Stimulated activated CD8-positive, alpha-beta memory T cell treated with anti-CD3 and anti-CD28 coated beads, Interleukin-7, amount 100 ng/mL, for 1 hour (primary cell): Measurements from ENCODE around the gene TSEN2.
"Not testable (repeated sequence)": the region's sequence is repeated elsewhere in the genome, so short reads cannot be mapped to it uniquely, and the experiment has no call there.

Experiments
- DNase-seq, 2 donors: peaks; one replicate each; pipeline ENCODE4 v3.0.0-alpha.2; 2020; ENCODE audit warnings: low read depth in 2 of 2

Gene TSEN2

GRCh38 chr3:12503126-12503957 lies 19.1 kb downstream of the TSEN2 start:
- no peak for DNase-seq

DNA sequence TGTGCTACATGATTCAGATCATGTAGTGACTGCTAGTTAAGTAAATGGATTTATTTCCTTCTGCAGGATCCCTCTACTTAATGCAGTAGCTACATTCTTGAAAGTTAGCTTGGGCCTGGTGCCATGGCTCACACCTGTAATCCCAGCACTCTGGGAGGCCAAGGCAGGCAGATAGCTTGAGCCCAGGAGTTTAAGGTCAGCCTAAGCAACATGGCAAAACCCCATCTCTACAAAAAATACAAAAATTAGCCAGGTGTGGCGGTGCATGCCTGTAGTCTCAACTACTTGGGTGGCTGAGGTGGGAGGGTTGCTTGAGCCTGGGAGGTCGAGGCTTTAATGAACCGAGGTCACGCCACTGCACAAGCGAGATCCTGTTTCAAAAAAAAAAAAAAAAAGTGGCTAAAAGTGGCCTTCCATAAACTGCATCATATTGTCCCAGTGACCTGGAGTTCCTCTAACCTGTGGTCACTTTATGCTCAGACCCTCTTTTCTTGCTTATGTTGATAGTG lies 22.0 kb downstream of the TSEN2 start:
- DNase-seq = no peak

DNA sequence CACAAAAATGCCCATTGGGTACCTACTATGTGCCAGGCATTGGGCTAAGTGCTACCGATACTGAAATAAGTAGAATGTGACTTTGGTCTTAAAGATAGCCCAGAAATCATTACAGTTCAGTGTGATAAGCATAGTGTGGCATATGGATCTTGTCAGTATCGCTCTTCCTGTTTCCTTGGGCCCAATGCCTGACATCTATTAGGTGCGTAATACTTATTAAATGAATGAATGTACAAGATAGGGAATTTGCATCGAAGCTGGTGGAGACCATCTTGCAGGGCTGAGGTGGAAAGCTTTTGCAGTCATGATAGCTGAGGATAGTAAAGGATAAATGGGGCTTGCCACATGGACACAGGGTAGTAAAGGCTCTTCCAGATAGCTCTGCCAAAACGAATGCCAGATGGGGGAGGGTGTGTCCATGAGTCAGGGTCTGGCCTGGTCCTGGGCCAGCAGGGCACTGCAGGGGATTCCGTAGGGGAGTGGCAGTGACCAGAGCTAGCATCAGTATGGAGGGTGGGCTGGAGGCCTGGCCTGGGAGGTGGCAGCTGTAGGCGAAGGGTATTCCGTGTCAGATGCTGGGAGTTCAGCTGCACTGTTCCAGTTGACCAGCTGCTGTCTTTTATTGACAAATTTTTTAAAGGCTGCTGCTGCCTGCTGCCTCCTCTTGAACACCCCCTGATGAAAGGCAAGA lies 23.5 kb downstream of the TSEN2 start:
- no peak for DNase-seq

DNA sequence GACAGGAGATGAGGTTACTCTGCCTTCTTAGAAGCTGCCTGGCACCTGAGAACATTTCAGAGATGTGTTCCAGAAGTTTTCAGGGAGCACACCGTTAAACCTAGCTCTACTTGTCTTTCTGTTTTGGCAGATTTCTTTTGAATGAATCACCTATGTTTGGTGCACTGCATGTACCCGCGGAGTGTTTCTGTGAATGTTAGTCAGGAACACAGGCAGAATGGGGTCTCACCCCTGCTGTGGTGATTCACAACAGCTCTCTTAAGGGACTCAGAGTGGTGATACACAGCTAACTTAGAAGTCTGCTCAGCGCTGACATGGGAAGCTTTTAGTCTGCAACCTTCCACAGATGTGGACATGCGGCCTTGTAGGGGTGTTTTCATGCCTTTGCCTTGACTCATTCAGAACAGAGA lies 24.0 kb downstream of the TSEN2 start:
- DNase-seq = no peak

GRCh38 chr3:12509466-12509865 lies 25.2 kb downstream of the TSEN2 start:
- no peak for DNase-seq

DNA sequence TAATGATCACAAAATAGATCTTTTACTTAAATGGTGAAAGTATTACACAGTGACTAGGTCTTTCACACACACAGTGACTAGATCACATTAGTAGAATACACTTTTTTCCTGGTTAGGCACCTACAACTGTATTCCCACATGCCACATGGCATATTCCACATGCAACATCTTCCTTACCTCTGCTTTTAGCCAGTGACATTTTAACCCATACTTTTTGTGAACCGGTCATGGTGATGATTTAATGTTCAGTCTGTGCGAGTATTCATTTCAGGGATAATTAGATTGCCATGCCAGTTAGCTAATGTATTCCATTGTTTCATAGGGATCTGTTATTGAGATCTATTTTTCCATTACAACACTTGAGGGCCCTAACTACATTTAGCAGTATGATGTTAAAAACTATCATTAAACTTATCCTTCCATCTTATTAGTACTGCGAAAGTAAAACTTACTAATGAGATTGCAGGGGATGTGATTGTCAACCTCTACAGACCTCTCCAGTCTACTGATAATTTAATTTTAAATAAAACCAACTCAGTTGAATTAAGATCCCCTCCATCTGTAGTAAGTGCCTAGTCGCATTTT lies 28.3 kb downstream of the TSEN2 start:
- DNase-seq = no peak

- DNase-seq = no peak
Measured at GRCh38 chr3:12513694-12514446, 29.6 kb downstream of the TSEN2 start.

DNA sequence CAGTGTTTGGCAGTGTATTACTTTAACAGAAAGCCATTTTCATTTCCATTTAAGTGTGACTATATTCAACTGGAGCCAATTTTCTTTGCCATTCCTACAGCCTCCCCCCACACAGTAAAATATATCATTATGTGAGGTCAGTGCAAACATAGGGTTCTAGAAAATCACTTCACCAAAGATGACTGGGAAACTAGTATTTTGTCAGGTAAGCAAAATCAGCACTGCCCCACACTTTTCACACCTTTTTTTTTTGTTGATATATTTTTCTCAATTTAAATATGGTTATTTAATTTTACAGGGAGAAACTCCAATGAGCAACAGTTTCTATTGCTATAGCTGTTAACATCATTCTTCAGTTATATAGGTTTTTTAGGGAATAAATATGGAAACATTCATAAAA lies 31.4 kb downstream of the TSEN2 start:
- DNase-seq = no peak

DNA sequence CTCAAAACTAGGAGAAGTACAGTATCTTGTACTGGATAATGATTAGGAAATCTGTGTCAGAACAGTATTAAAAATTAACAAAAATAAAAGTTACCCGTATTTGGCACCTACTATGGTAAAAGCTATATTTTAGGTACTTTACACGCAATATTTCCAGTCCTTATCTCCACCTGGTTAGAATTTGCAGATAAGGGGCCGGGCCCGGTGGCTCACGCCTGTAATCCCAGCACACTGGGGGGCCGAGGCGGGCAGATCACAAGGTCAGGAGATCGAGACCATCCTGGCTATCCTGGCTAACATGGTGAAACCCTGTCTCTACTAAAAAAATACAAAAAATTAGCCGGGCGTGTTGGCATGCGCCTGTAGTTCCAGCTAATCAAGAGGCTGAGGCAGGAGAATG lies 32.6 kb downstream of the TSEN2 start:
- no peak for DNase-seq

DNA sequence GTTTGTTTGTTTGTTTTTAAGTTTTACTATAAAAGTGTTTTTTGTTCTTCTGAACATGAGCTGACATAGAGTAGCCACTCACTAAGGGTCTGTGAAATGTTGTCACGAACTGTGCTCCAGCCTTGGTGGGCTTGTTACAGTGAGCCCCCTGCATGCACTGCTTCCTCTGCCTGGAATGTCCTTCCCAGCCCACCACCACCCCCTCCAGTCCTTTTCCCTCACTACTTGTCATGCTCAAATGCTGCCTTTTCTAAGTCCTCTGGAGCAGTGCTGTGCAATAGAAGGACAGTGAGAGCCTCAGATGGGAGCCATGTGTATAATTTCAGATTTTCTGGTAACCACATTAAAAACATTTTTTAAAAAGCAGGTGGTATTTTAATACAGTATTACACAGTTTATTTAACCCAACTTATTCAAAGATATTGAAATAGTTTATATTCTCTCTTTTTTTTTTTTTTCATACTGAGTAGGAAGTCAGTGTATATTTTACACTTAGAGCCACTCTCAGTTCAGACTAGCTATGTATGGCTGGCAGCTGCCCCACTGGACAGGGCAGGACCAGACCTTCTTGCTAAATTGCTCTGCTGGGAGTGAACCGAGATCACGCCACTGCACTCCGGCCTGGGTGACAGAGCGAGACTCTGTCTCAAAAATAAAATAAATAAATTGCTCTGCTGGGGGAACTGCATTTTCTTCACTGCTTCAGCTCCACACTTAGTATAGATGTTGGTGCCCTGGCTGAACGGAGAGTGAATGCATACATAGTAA lies 34.2 kb downstream of the TSEN2 start:
- no peak for DNase-seq

GRCh38 chr3:12521010-12521409 lies 36.7 kb downstream of the TSEN2 start:
- DNase-seq = no peak

DNA sequence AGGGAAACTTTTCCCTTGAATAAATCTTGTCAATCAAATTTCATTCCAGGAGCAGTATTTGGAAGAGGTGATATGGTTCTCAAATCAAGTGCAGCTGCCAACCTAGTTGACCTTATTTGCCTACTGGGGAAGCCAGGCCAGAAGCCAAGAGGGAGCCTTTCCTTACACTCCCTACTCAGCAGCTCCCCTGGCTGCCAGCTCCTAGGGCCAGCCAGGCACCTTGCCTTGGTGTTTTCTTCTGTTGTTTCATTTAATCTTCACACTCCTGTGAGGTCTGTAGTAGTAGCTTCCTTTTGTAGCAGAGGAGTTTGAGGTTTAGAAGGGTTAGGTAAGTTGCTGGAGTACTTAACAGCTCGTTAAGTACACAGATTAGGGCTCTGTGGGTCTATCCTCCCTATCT lies 38.4 kb downstream of the TSEN2 start:
- no peak for DNase-seq

- DNase-seq = no peak
Measured at GRCh38 chr3:12527757-12528143, 43.5 kb downstream of the TSEN2 start.

GRCh38 chr3:12532182-12532581 lies 47.9 kb downstream of the TSEN2 start:
- no peak for DNase-seq

DNA sequence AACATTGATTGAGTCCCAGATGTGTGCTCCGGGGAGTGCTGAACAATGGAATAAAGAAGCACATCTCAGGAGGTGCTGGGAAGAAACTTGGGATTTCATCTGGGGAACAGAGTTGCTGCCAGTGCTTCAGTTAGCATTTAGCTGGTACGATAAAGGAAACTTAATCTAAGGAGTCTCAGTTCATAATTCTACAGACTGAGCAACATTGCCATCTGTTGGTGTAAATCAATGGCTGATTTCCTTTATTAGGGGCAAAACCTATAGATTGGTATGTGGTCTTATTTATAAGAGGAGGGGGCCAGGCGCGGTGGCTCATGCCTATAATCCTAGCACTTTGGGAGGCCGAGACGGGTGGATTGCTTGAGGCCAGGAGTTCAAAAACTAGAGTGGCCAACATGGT lies 52.1 kb downstream of the TSEN2 start:
- no peak for DNase-seq

- no peak for DNase-seq
Measured at GRCh38 chr3:12541625-12542024, 57.3 kb downstream of the TSEN2 start.

DNA sequence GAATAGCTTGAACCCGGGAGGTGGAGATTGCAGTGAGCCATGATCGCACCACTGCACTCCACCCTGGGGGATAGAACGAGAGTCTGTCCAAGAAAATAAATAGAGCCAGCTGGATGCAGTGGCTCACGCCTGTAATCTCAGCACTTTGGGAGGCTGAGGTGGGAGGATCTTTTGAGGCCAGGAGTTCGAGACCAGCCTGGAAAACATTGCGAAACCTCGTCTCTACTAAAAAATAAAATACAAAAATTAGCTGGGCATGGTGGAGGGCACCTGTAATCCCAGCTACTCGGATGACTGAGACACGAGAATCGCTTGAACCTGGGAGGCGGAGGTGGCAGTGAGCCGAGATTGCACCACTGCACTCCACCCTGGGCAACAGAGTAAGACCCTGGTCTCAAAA lies 59.2 kb downstream of the TSEN2 start:
- DNase-seq = not testable (repeated sequence)

DNA sequence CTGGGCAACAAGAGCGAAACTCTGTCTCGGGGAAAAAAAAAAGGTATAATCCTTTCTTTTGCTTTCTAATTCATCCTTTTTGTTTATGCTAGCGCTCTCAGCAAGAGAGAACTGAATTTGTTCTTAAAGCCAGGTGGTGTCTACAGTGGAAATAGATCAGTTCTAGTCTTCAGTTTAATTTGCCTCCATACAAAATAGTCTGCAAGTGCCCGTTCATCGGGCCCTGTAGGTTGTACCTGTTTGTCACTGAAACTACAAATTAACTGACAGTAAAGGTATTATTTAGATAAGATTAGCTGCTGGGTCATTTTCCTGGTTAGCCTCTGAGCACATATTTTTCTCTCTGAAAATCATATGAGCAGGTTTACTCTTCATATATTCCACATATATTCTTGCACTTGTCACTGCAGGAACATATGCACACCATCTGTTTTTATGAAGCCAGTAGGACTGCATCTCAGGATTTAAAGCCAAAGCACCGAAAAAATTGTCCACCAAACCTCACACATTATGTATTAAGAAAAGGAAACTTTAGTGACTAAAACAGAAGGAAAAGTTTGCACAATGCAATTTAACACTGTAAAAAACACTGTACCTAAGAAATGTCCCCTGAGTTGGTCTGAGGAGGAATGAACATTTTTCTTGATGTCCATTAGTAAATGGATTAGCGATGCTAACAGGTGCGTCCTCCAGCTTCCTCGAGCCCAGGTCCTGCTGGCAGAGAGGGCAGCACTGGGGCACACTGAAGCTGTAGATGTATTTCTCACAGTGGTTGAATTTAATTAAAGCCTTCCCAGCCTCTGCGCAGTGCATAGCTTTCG lies 60.6 kb downstream of the TSEN2 start:
- DNase-seq = no peak

GRCh38 chr3:12545473-12545791 lies 61.2 kb downstream of the TSEN2 start, which contains the start of gene MKRN2OS:
Gene MKRN2OS, minus strand, starts transcription at chr3:12545499. Its CDS starts 35 bp downstream, at chr3:12545464.
- DNase-seq = no peak

GRCh38 chr3:12549971-12550760 lies 65.9 kb downstream of the TSEN2 start:
- no peak for DNase-seq
